HepG2 (cell line): Measurements from ENCODE around the gene TLNRD1. TPM values are rescaled to one million over a fixed set of nuclear protein-coding genes. Genes with fewer than 3 reads are reported as not detected.

ENCODE experiments used
- ATAC-seq: fragments of 200-7000 bp; cut with Tn5 transposase; 3 replicates; pipeline ENCODE4 v1.9.1; 2020; ENCODE audit warnings: mild to moderate bottlenecking, moderate library complexity
- BruUV-seq: library from RNA; stranded (reverse); fragments of 400-500 nt; replicated peaks from 2 replicates; lab custom pipeline; 2021; lab: Mats Ljungman, UMichigan
- CTCF ChIA-PET: fragments of 300-600 bp; formaldehyde crosslinking; extraction: SDS; loops from one replicate; lab custom pipeline; 2021; ENCODE audit warnings: low total read pairs, inconsistent platforms, low intra/inter-chr PET ratio; lab: Yijun Ruan, JAX
- POLR2A ChIA-PET: fragments of 350-600 bp; sonication (Branson Sonifier 250); formaldehyde crosslinking; loops from one replicate; lab custom pipeline; 2020; ENCODE audit warnings: antibody characterized with exemption, inconsistent platforms; lab: Yijun Ruan, JAX
- DNase-seq: peaks from one replicate; pipeline ENCODE4 v3.0.0-alpha.2; 2015; ENCODE audit warnings: low spot score
- FAIRE-seq: peaks from 3 replicates; lab custom pipeline; 2011; peaks lifted over from hg19 to GRCh38; lab: Jason Lieb, UNC
- H2AFZ ChIP-seq: one replicate; pipeline ENCODE4 v1.6.1; 2011; ENCODE audit warnings: low read length, inconsistent platforms
- H3K27ac ChIP-seq: fragments of 300-600 bp; 3 replicates; pipeline ENCODE4 v1.8.0; 2011; ENCODE audit warnings: mixed run types, mild to moderate bottlenecking, mixed read lengths, low read length, inconsistent platforms; ENCODE audit not compliant: insufficient read depth; ENCODE audit errors: extremely low read length
- H3K27me3 ChIP-seq, 2 experiments: fragments of 200-600 bp in 1 of 2; 2 replicates in 1 of 2; 3 replicates in 1 of 2; pipeline versions ENCODE4 v1.6.0 to v1.8.0; 2011; ENCODE audit warnings: low read length in 2 of 2, mild to moderate bottlenecking in 2 of 2, moderate library complexity in 2 of 2, inconsistent platforms in 1 of 2; ENCODE audit not compliant: insufficient read depth in 2 of 2, control insufficient read depth in 1 of 2
- H3K36me3 ChIP-seq, 2 experiments: fragments of 200-600 bp in 1 of 2; replicated peaks in 1 of 2; 2 replicates in 1 of 2; 3 replicates in 1 of 2; pipeline versions ENCODE4 v1.5.1 to v1.8.0; 2011; ENCODE audit warnings: low read length in 2 of 2, inconsistent platforms in 1 of 2; ENCODE audit not compliant: insufficient read depth in 2 of 2, control insufficient read depth in 1 of 2
- H3K4me1 ChIP-seq: 2 replicates; pipeline ENCODE4 v1.5.1; 2012; ENCODE audit warnings: low read length, inconsistent platforms; ENCODE audit not compliant: insufficient read depth
- H3K4me2 ChIP-seq: 2 replicates; pipeline ENCODE4 v1.6.0; 2011; ENCODE audit warnings: low read depth, low read length, inconsistent platforms
- H3K4me3 ChIP-seq, 3 experiments: fragments of 200-600 bp in 1 of 3; sonication (generic), shearing (Covaris generic) in 1 of 3; replicated peaks in 1 of 3; 2 replicates each; pipeline ENCODE4 v1.5.1; 2011 to 2016; ENCODE audit warnings: low read length in 3 of 3, inconsistent platforms in 2 of 3, low read depth in 2 of 3, mild to moderate bottlenecking in 2 of 3, control low read depth in 1 of 3, mixed read lengths in 1 of 3; ENCODE audit not compliant: insufficient read depth in 1 of 3
- H3K79me2 ChIP-seq: one replicate; pipeline ENCODE4 v1.6.1; 2011; ENCODE audit warnings: low read length, inconsistent platforms; ENCODE audit not compliant: insufficient read depth
- H3K9ac ChIP-seq: 2 replicates; pipeline ENCODE4 v1.6.0; 2011; ENCODE audit warnings: mild to moderate bottlenecking, low read depth, low read length, inconsistent platforms; ENCODE audit not compliant: insufficient read depth
- H3K9me3 ChIP-seq: 2 replicates; pipeline ENCODE4 v1.5.1; 2012; ENCODE audit warnings: mild to moderate bottlenecking, low read length
- H4K20me1 ChIP-seq: 2 replicates; pipeline ENCODE4 v1.6.0; 2011; ENCODE audit warnings: inconsistent platforms, mild to moderate bottlenecking, low read length, moderate library complexity; ENCODE audit not compliant: insufficient read depth
- ISX ChIP-seq: sonication (generic); formaldehyde crosslinking; conservative IDR thresholded peaks from 2 replicates; pipeline ENCODE4 v1.5.0; 2020; ENCODE audit warnings: missing genetic modification reagents
- JUND ChIP-seq: sonication (generic); formaldehyde crosslinking; IDR thresholded peaks from 2 replicates; pipeline ENCODE4 v1.8.0; 2022; ENCODE audit warnings: mild to moderate bottlenecking, missing genetic modification reagents
- XBP1 ChIP-seq: sonication (generic); formaldehyde crosslinking; IDR thresholded peaks from 2 replicates; pipeline ENCODE4 v1.5.0; 2020; ENCODE audit warnings: missing genetic modification reagents
- ZNF333 ChIP-seq: sonication (generic); formaldehyde crosslinking; IDR thresholded peaks from 2 replicates; pipeline ENCODE4 v1.4.0; 2020; ENCODE audit warnings: mild to moderate bottlenecking, missing genetic modification reagents, borderline replicate concordance
- ZNF501 ChIP-seq: sonication (generic); formaldehyde crosslinking; IDR thresholded peaks from 2 replicates; pipeline ENCODE4 v1.5.1; 2020; ENCODE audit warnings: mild to moderate bottlenecking, moderate library complexity, missing genetic modification reagents
- ZNF547 ChIP-seq: sonication (generic); formaldehyde crosslinking; IDR thresholded peaks from 2 replicates; pipeline ENCODE4 v1.5.1; 2020; ENCODE audit warnings: mild to moderate bottlenecking, missing genetic modification reagents
- ZNF619 ChIP-seq: sonication (generic); formaldehyde crosslinking; IDR thresholded peaks from 2 replicates; pipeline ENCODE4 v1.4.0; 2020; ENCODE audit warnings: mild to moderate bottlenecking, missing genetic modification reagents
- ZNF777 ChIP-seq: sonication (generic); formaldehyde crosslinking; IDR thresholded peaks from 2 replicates; pipeline ENCODE4 v1.4.0; 2020; ENCODE audit warnings: missing genetic modification reagents
- ZNF780A ChIP-seq: sonication (generic); formaldehyde crosslinking; IDR thresholded peaks from 2 replicates; pipeline ENCODE4 v1.8.0; 2022; ENCODE audit warnings: mild to moderate bottlenecking, missing genetic modification reagents, moderate library complexity
- WGBS: methylation state at CpG from one replicate; pipeline ENCODE4 v1.1.6; 2017; ENCODE audit warnings: low lambda C conversion rate; 5-methylcytosine and 5-hydroxymethylcytosine counted together
- in situ Hi-C: cut with HindIII; loops from 2 replicates; pipeline ENCODE4 v1.10.0; 2017; ENCODE audit warnings: low pct_unique_long_range_greater_than_20kb; ENCODE audit not compliant: extremely low pct_ligation_motif_present
- intact Hi-C: fragments of 100-400 bp; cut with micrococcal nuclease; formaldehyde crosslinking; loops from one replicate; pipeline ENCODE4 v1.10.0; 2022; ENCODE audit not compliant: unreplicated experiment
- polyA plus RNA-seq, 8 experiments: library from polyadenylated mRNA; depleted of rRNA in 3 of 8; stranded (reverse) in 7 of 8; unstranded in 1 of 8; fragments of >200 nt; fragmentation: Illumina TruSeq in 4 of 8; extraction: Trizol in 4 of 8; gene quantifications; 2 replicates each; pipeline versions ENCODE4 v1.2.1 to v1.2.3, GENCODE V29; 2011 to 2016; ENCODE audit warnings: low read depth in 4 of 8, missing spikeins in 1 of 8, mixed read lengths in 1 of 8; ENCODE audit not compliant: insufficient read depth in 1 of 8
- total RNA-seq, 5 experiments: library from RNA; depleted of rRNA; stranded (reverse); fragments of >200 nt; fragmentation: Illumina TruSeq; extraction: Trizol; gene quantifications; 2 replicates each; pipeline ENCODE4 v1.2.3, GENCODE V29; 2016; ENCODE audit warnings: low read depth in 1 of 5
- TF ChIP-seq, protein P1 (sequence below): sonication (generic); formaldehyde crosslinking; IDR thresholded peaks from 2 replicates; pipeline ENCODE4 v1.4.0; 2020; ENCODE audit warnings: mild to moderate bottlenecking, missing genetic modification reagents
- TF ChIP-seq, protein P2 (sequence below): sonication (generic); formaldehyde crosslinking; IDR thresholded peaks from 2 replicates; pipeline ENCODE4 v1.4.0; 2020; ENCODE audit warnings: mild to moderate bottlenecking, low read depth, missing genetic modification reagents

The TLNRD1 gene
- total and polyA plus RNA-seq, 2 of the 13 experiments (the other 11 are each of a cell fraction or from before 2014, with no cell fraction given): 3.4 to 5.3 TPM

DNA sequence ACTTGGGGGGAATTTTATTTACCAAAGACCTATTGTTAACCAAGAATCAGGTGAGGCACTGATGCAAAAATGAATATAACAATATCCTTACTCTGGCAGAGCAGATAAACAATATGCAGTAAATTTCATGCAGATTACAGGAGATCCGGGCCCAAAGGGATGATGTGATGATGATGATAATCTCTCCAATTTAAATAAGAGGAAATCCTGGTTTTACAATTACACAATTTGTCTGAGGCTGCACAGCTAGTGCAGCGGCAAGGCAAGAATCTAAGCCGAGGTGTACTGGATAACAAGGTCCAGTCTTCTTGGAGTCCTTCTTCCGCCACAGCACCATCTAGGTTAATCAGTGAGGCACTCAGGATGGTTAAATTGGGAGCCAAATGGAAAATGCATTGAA is 8.7 kb upstream of the TLNRD1 start:
- FAIRE-seq: no peak
- intact Hi-C loops: no loop called here
- H3K27me3 ChIP-seq: no peaks in the 10 kb centered on the region; a peak in 1 of 5 replicates

More for the DNA sequence above, 8.7 kb upstream of the TLNRD1 start:
- Histone ChIP-seq H3K9me3 (no peaks in the 10 kb centered on the region), H4K20me1 (peaks cover 2% of the 10 kb centered on the region; the same call in 1 of the 2 replicates), H3K36me3 (no peaks in the 10 kb centered on the region), H3K4me1 (peaks cover 30% of the 10 kb centered on the region), H3K27ac (no peak overlapping the region), H2AFZ (no peak overlapping the region), H3K4me3 (no peak overlapping the region), H3K9ac (no peak overlapping the region), H3K4me2 (no peak overlapping the region), H3K79me2 (peaks cover 23% of the 10 kb centered on the region)
- no peak for TF ChIP-seq ZNF780A (CRISPR knock-in tag)
- TF ChIP-seq, protein P1, sequence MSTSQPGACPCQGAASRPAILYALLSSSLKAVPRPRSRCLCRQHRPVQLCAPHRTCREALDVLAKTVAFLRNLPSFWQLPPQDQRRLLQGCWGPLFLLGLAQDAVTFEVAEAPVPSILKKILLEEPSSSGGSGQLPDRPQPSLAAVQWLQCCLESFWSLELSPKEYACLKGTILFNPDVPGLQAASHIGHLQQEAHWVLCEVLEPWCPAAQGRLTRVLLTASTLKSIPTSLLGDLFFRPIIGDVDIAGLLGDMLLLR: no peak
- TF ChIP-seq ZNF501 (CRISPR knock-in tag): no peak
- no peak for TF ChIP-seq JUND (CRISPR knock-in tag)
- no peak for TF ChIP-seq ZNF547 (CRISPR knock-in tag)
- TF ChIP-seq ZNF777 (CRISPR knock-in tag): no peak
- TF ChIP-seq, protein P2, sequence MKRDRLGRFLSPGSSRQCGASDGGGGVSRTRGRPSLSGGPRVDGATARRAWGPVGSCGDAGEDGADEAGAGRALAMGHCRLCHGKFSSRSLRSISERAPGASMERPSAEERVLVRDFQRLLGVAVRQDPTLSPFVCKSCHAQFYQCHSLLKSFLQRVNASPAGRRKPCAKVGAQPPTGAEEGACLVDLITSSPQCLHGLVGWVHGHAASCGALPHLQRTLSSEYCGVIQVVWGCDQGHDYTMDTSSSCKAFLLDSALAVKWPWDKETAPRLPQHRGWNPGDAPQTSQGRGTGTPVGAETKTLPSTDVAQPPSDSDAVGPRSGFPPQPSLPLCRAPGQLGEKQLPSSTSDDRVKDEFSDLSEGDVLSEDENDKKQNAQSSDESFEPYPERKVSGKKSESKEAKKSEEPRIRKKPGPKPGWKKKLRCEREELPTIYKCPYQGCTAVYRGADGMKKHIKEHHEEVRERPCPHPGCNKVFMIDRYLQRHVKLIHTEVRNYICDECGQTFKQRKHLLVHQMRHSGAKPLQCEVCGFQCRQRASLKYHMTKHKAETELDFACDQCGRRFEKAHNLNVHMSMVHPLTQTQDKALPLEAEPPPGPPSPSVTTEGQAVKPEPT (CRISPR knock-in tag): no peak
- TF ChIP-seq XBP1: no peak
- TF ChIP-seq ISX: no peak
- no peak for TF ChIP-seq ZNF619
- no peak for TF ChIP-seq ZNF333 (CRISPR knock-in tag)
- ChIA-PET POLR2A (interaction anchor here (2.3 kb wide), 1 partner anchor 9 kb away, joined by 10 read pairs; the partner anchor contains the start of gene TLNRD1), CTCF (no interaction called here)
- in situ Hi-C loops: no loop called here
- ATAC-seq (no peak), DNase-seq (no peak)
- WGBS: 64% methylated on average over 4 of the region's 4 CpGs
- no TSS peak for BruUV-seq
